Transverse colon (tissue), 4 donors: ENCODE measurements around the gene KRTAP5-11. TPM values are rescaled to one million over a fixed set of nuclear protein-coding genes. Genes with fewer than 3 reads are reported as not detected.
"Not testable (repeated sequence)": the region's sequence is repeated elsewhere in the genome, so short reads cannot be mapped to it uniquely, and the experiment has no call there.

Experiments used
- DNase-seq: peaks from one replicate; pipeline ENCODE4 v3.0.0-alpha.2; 2019
- H3K27ac ChIP-seq, 4 donors: fragments of 200-600 bp; sonication (generic); 2 replicates each; pipeline ENCODE4 v1.5.1; 2016 to 2018; ENCODE audit warnings: inconsistent platforms in 4 of 4
- H3K27me3 ChIP-seq: fragments of 200-600 bp; sonication (generic); 2 replicates; pipeline ENCODE4 v1.5.1; 2017; ENCODE audit warnings: inconsistent platforms
- H3K36me3 ChIP-seq, 4 donors: fragments of 200-600 bp; sonication (generic); 2 replicates each; pipeline ENCODE4 v1.5.1; 2017 to 2019; ENCODE audit warnings: inconsistent platforms in 4 of 4
- H3K4me1 ChIP-seq, 4 donors: fragments of 200-600 bp; sonication (generic); 2 replicates each; pipeline ENCODE4 v1.5.1; 2017 to 2020; ENCODE audit warnings: inconsistent platforms in 4 of 4
- H3K4me3 ChIP-seq, 4 donors: fragments of 200-600 bp; sonication (generic); 1 replicate in 1 of 4; 2 replicates in 3 of 4; pipeline versions ENCODE4 v1.5.1 to v1.6.1; 2017 to 2019; ENCODE audit warnings: inconsistent platforms in 4 of 4
- H3K9me3 ChIP-seq, 2 donors: fragments of 200-600 bp; sonication (generic); 2 replicates each; pipeline ENCODE4 v1.5.1; 2017 to 2019; ENCODE audit warnings: inconsistent platforms in 2 of 2
- EP300 ChIP-seq: sonication (generic); formaldehyde crosslinking; IDR thresholded peaks from one replicate; pipeline ENCODE4 v1.6.1; 2017; ENCODE audit warnings: antibody characterized with exemption, low read depth
- POLR2A ChIP-seq: fragments of 450-650 bp; IDR thresholded peaks from one replicate; pipeline ENCODE4 v1.6.1; 2016; ENCODE audit warnings: antibody characterized with exemption, mild to moderate bottlenecking, moderate library complexity
- POLR2AphosphoS5 ChIP-seq, 3 donors: sonication (generic); formaldehyde crosslinking; IDR thresholded peaks; one replicate each; pipeline ENCODE4 v1.6.1; 2016; ENCODE audit warnings: antibody characterized with exemption in 3 of 3
- WGBS, 2 donors: methylation state at CpG; one replicate each; pipeline ENCODE4 v1.1.5; 2018; ENCODE audit warnings: low coverage in 1 of 2; 5-methylcytosine and 5-hydroxymethylcytosine counted together
- in situ Hi-C, 4 donors: fragments of 200-750 bp; cut with MboI; loops; one replicate each; pipeline versions ENCODE4 v1.15.0 to v1.15.1; 2017; ENCODE audit warnings: low sequenced_read_pairs in 3 of 4, low pct_ligation_motif_present in 1 of 4, low pct_unique_long_range_greater_than_20kb in 1 of 4
- intact Hi-C: fragments of 100-400 bp; cut with DNase I; formaldehyde crosslinking; loops from one replicate; pipeline ENCODE4 v1.15.1; 2023; ENCODE audit warnings: low total_unique reads
- total RNA-seq, 4 donors: library from RNA; depleted of rRNA; stranded (reverse); fragments of >200 nt; gene quantifications; one replicate each; pipeline ENCODE4 v1.1.0, GENCODE V29; 2016
- TF ChIP-seq, protein P1 (sequence below), 5 experiments: fragments of 200-600 bp in 3 of 5; fragments of 450-650 bp in 2 of 5; sonication (generic) in 3 of 5; IDR thresholded peaks; 1 replicate in 2 of 5; 2 replicates in 3 of 5; pipeline ENCODE4 v1.5.1; 2016 to 2017; ENCODE audit warnings: antibody characterized with exemption in 5 of 5, inconsistent platforms in 3 of 5, mild to moderate bottlenecking in 2 of 5, moderate library complexity in 1 of 5

KRTAP5-11 gene
- total RNA-seq, 4 donors from 2014 or later: not detected

GRCh38 chr11:71577469-71578004 is 5.1 kb downstream of the KRTAP5-11 start:
- in situ Hi-C loops: no loop called here
- 77 to 86% methylated on average over 7 of the region's 7 CpGs for WGBS, 2 donors
- no peak for DNase-seq
- H3K4me3 ChIP-seq: no peak overlapping the region
- no peak for TF ChIP-seq EP300
- no peak for TF ChIP-seq POLR2A
- TF ChIP-seq, protein P1, sequence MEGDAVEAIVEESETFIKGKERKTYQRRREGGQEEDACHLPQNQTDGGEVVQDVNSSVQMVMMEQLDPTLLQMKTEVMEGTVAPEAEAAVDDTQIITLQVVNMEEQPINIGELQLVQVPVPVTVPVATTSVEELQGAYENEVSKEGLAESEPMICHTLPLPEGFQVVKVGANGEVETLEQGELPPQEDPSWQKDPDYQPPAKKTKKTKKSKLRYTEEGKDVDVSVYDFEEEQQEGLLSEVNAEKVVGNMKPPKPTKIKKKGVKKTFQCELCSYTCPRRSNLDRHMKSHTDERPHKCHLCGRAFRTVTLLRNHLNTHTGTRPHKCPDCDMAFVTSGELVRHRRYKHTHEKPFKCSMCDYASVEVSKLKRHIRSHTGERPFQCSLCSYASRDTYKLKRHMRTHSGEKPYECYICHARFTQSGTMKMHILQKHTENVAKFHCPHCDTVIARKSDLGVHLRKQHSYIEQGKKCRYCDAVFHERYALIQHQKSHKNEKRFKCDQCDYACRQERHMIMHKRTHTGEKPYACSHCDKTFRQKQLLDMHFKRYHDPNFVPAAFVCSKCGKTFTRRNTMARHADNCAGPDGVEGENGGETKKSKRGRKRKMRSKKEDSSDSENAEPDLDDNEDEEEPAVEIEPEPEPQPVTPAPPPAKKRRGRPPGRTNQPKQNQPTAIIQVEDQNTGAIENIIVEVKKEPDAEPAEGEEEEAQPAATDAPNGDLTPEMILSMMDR (IDR thresholded peaks at IDR 0.05): no peak
- no peak for TF ChIP-seq POLR2AphosphoS5 (IDR thresholded peaks at IDR 0.05)
- no peaks in the 10 kb centered on the region for H3K9me3 ChIP-seq
- no peaks in the 10 kb centered on the region for H3K36me3 ChIP-seq
- intact Hi-C loops: loop anchor here (10.0 kb wide), 1 partner anchor 547 kb away; no protein-coding TSS in a partner anchor
- H3K27ac ChIP-seq: no peak overlapping the region
- no peaks in the 10 kb centered on the region for H3K27me3 ChIP-seq
- H3K4me1 ChIP-seq: peaks cover 0 to 7% (median 0%) of the 10 kb centered on the region in 4 donors

- H3K36me3 ChIP-seq, H3K9me3 ChIP-seq, H3K27me3 ChIP-seq, in situ Hi-C loops, H3K4me1 ChIP-seq, H3K27ac ChIP-seq, DNase-seq, H3K4me3 ChIP-seq: not testable (repeated sequence)
- WGBS, 2 donors: 88 to 96% methylated on average over 9 to 41 of the region's 41 CpGs
- intact Hi-C loops: loop anchor here (10.0 kb wide), 1 partner anchor 548 kb away; no protein-coding TSS in a partner anchor
Measured at GRCh38 chr11:71576688-71577465, 5.8 kb downstream of the KRTAP5-11 start.

DNA sequence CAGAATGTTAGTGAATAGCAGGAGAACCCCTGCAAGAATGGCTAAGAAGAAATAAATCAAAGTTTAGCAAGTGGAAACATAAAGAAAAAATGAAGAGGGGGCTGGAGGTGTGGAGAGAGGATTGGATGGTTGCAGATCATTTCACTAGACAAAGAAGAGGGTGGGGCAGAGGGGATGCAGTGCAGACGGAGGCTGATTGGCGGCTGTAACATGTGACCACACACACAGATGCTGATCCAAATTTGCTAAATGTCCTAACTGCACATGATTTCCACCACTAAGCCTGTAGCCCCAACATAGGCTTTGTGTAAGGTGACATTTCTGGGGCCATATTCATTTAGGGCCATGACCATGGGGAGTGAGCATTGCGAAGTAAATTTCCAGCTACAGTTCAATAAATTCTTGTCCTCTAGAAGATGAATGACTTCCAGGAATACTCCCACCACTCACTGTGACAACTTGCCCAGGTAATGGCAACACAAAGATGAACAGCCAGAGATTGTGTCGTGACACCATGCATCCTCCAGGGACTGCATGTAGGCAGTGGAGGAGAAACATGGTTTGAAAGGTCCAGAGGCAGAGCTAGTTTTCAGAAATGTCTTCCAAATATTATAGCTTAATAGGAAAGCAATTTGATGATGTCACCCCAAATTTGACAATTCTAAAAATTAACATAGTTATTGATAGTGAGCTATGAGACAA is 6.8 kb downstream of the KRTAP5-11 start:
- Histone ChIP-seq H3K36me3 (no peaks in the 10 kb centered on the region), H3K27me3 (no peaks in the 10 kb centered on the region), H3K4me3 (no peak overlapping the region), H3K27ac (no peak overlapping the region), H3K9me3 (no peaks in the 10 kb centered on the region), H3K4me1 (peaks cover 0 to 7% (median 0%) of the 10 kb centered on the region in 4 donors)
- intact Hi-C loops: loop anchor here (10.0 kb wide), 1 partner anchor 549 kb away; no protein-coding TSS in a partner anchor
- DNase-seq: no peak
- in situ Hi-C loops: no loop called here
- 84 to 100% methylated on average over 2 to 4 of the region's 4 CpGs for WGBS, 2 donors
- no peak for TF ChIP-seq POLR2A
- TF ChIP-seq EP300: no peak
- TF ChIP-seq, protein P1 (IDR thresholded peaks at IDR 0.05): no peak

GRCh38 chr11:71574418-71574817 is 8.3 kb downstream of the KRTAP5-11 start:
- TF ChIP-seq POLR2A: no peak
- TF ChIP-seq POLR2AphosphoS5 (IDR thresholded peaks at IDR 0.05): no peak
- no peak for TF ChIP-seq EP300
- TF ChIP-seq, protein P1 (IDR thresholded peaks at IDR 0.05): no peak
- Histone ChIP-seq H3K4me3 (no peak overlapping the region), H3K27ac (no peak overlapping the region), H3K36me3 (no peaks in the 10 kb centered on the region), H3K4me1 (no peaks in the 10 kb centered on the region), H3K9me3 (no peaks in the 10 kb centered on the region), H3K27me3 (no peaks in the 10 kb centered on the region)
- in situ Hi-C loops: no loop called here
- 72 to 83% methylated on average over 4 to 5 of the region's 5 CpGs for WGBS, 2 donors
- intact Hi-C loops: loop anchor here (10.0 kb wide), 1 partner anchor 550 kb away; no protein-coding TSS in a partner anchor
- DNase-seq: no peak
